Activated naive CD8-positive, alpha-beta T cell (primary cell): ENCODE results near the gene SLC27A5.
"Not testable (repeated sequence)": the region's sequence is repeated elsewhere in the genome, so short reads cannot be mapped to it uniquely, and the experiment has no call there.

Source experiments
- H3K27ac Mint-ChIP-seq: one replicate; pipeline ENCODE4 v1.8.0; 2021; ENCODE audit warnings: mixed read lengths
- H3K27me3 Mint-ChIP-seq: one replicate; pipeline ENCODE4 v1.8.0; 2021; ENCODE audit warnings: mixed read lengths
- H3K36me3 Mint-ChIP-seq: one replicate; pipeline ENCODE4 v1.8.0; 2021; ENCODE audit warnings: mixed read lengths
- H3K4me1 Mint-ChIP-seq: one replicate; pipeline ENCODE4 v1.8.0; 2021; ENCODE audit warnings: low read depth, mixed read lengths
- H3K4me3 Mint-ChIP-seq: one replicate; pipeline ENCODE4 v1.8.0; 2021; ENCODE audit warnings: mild to moderate bottlenecking, mixed read lengths
- H3K9me3 Mint-ChIP-seq: one replicate; pipeline ENCODE4 v1.8.0; 2021; ENCODE audit warnings: low read depth, mixed read lengths

The SLC27A5 gene

DNA sequence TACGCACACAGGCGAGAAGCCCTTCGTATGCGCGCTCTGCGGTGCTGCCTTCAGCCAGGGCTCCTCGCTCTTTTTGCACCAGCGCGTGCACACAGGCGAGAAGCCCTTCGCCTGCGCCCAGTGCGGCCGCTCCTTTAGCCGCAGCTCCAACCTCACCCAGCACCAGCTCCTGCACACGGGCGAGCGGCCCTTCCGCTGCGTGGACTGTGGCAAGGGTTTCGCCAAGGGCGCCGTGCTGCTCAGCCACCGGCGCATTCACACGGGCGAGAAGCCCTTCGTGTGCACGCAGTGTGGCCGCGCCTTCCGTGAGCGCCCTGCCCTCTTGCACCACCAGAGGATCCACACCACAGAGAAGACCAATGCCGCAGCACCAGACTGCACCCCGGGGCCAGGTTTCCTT, 55.7 kb downstream of the SLC27A5 start:
- H3K27ac Mint-ChIP-seq: no peak overlapping the region
- peaks cover 12% of the 10 kb centered on the region for H3K4me1 Mint-ChIP-seq
- no peaks in the 10 kb centered on the region for H3K9me3 Mint-ChIP-seq
- H3K27me3 Mint-ChIP-seq: no peaks in the 10 kb centered on the region
- no peak overlapping the region for H3K4me3 Mint-ChIP-seq
- H3K36me3 Mint-ChIP-seq: peaks cover 6% of the 10 kb centered on the region

DNA sequence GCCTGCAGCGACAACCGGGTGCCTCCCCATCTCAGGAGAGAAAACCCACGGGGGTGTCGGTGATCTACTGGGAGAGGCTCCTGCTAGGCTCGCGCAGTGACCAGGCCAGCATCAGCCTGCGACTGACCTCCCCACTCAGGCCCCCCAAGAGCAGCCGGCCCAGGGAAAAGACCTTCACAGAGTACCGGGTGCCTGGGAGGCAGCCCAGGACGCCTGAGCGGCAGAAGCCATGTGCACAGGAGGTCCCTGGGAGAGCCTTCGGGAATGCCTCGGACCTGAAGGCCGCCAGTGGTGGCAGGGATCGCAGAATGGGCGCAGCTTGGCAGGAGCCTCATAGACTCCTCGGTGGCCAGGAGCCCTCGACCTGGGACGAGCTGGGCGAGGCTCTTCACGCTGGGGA, 56.5 kb downstream of the SLC27A5 start:
- no peaks in the 10 kb centered on the region for H3K9me3 Mint-ChIP-seq
- peaks cover 19% of the 10 kb centered on the region for H3K4me1 Mint-ChIP-seq
- no peak overlapping the region for H3K4me3 Mint-ChIP-seq
- H3K27me3 Mint-ChIP-seq: no peaks in the 10 kb centered on the region
- peaks cover 6% of the 10 kb centered on the region for H3K36me3 Mint-ChIP-seq
- no peak overlapping the region for H3K27ac Mint-ChIP-seq

DNA sequence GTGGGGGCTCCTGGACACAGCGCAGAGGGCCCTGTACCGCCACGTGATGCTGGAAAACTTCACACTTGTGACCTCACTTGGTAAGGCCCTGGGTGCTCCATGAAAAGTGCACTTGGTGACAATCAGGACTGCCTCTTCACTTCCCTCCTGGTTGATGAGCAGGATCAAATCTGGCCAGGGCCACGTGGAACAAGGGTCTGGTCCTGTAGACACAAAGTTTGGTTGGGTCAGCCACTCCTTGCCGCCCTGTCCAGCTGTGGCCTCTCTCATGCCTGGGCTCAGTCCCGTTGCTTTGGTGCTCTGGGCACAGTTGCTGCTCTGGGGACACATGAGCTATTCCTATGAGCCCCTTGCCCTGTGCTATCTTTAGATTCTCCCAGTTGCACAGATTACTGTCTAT, 58.0 kb downstream of the SLC27A5 start:
- Mint-ChIP-seq H3K36me3 (peaks cover 3% of the 10 kb centered on the region), H3K27me3 (peaks cover 2% of the 10 kb centered on the region), H3K9me3 (no peaks in the 10 kb centered on the region), H3K4me3 (peak overlapping the region; percentile 44), H3K27ac (no peak overlapping the region), H3K4me1 (peaks cover 19% of the 10 kb centered on the region)

GRCh38 chr19:58451358-58452101, 60.3 kb downstream of the SLC27A5 start, which contains the start of gene ZNF324B:
Gene ZNF324B, plus strand, starts transcription at chr19:58451622. Its CDS starts 2,080 bp downstream, at chr19:58453702.
- peaks cover 9% of the 10 kb centered on the region for H3K27me3 Mint-ChIP-seq
- peaks cover 19% of the 10 kb centered on the region for H3K4me1 Mint-ChIP-seq

DNA sequence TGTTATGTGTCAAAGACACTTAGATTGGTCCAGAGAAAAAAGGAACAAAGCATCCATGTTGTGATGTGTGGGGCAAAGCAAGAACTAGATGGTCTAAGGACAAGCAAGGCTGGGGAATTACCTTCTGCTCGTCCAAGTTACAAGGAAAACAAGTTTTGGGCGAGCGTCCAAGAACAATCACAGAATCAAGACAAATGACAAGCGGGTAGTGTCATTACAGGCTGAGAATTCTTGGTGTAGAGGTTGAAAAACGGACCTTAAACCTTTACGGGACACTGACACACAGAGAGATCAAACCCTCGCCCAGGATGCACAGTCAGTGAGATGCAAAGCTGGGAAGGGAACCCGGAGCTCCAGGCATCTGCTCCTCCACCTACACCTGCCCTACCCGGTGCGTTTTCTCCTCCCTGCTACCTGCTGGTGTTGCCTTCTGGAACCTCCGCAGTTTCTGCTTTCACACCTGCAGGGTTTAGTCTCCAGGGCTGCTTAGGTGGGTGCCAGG, 60.9 kb downstream of the SLC27A5 start:
- H3K4me3 Mint-ChIP-seq: peak overlapping the region; percentile 89

More at GRCh38 chr19:58451358-58452101, 60.3 kb downstream of the SLC27A5 start, which contains the start of gene ZNF324B:
- Mint-ChIP-seq H3K4me3 (peak within 1 kb of the TSS; percentile 89), H3K27ac (peak within 1 kb of the TSS; percentile 22), H3K36me3 (peaks cover 2% of the 10 kb centered on the region), H3K9me3 (no peaks in the 10 kb centered on the region)

GRCh38 chr19:58449980-58450379, 61.8 kb downstream of the SLC27A5 start:
- not testable (repeated sequence) for H3K9me3 Mint-ChIP-seq, H3K27ac Mint-ChIP-seq, H3K27me3 Mint-ChIP-seq, H3K4me3 Mint-ChIP-seq, H3K36me3 Mint-ChIP-seq
- H3K4me1 Mint-ChIP-seq: peaks cover 19% of the 10 kb centered on the region

More for the DNA sequence above, 60.9 kb downstream of the SLC27A5 start:
- Mint-ChIP-seq H3K27ac (no peak overlapping the region), H3K36me3 (peaks cover 2% of the 10 kb centered on the region), H3K4me1 (peaks cover 19% of the 10 kb centered on the region), H3K27me3 (peaks cover 9% of the 10 kb centered on the region), H3K9me3 (no peaks in the 10 kb centered on the region)

- H3K36me3 Mint-ChIP-seq, H3K9me3 Mint-ChIP-seq, H3K4me3 Mint-ChIP-seq, H3K27ac Mint-ChIP-seq, H3K27me3 Mint-ChIP-seq: not testable (repeated sequence)
- peaks cover 19% of the 10 kb centered on the region for H3K4me1 Mint-ChIP-seq
These were observed 62.9 kb downstream of the SLC27A5 start for GRCh38 chr19:58448860-58449259.
